ENCODE data around the gene YY1AP1.
"Not testable (repeated sequence)": the region's sequence is repeated elsewhere in the genome, so short reads cannot be mapped to it uniquely, and the experiment has no call there.

YY1AP1 gene, protein sequence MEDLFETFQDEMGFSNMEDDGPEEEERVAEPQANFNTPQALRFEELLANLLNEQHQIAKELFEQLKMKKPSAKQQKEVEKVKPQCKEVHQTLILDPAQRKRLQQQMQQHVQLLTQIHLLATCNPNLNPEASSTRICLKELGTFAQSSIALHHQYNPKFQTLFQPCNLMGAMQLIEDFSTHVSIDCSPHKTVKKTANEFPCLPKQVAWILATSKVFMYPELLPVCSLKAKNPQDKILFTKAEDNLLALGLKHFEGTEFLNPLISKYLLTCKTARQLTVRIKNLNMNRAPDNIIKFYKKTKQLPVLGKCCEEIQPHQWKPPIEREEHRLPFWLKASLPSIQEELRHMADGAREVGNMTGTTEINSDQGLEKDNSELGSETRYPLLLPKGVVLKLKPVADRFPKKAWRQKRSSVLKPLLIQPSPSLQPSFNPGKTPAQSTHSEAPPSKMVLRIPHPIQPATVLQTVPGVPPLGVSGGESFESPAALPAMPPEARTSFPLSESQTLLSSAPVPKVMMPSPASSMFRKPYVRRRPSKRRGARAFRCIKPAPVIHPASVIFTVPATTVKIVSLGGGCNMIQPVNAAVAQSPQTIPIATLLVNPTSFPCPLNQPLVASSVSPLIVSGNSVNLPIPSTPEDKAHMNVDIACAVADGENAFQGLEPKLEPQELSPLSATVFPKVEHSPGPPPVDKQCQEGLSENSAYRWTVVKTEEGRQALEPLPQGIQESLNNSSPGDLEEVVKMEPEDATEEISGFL

DNA sequence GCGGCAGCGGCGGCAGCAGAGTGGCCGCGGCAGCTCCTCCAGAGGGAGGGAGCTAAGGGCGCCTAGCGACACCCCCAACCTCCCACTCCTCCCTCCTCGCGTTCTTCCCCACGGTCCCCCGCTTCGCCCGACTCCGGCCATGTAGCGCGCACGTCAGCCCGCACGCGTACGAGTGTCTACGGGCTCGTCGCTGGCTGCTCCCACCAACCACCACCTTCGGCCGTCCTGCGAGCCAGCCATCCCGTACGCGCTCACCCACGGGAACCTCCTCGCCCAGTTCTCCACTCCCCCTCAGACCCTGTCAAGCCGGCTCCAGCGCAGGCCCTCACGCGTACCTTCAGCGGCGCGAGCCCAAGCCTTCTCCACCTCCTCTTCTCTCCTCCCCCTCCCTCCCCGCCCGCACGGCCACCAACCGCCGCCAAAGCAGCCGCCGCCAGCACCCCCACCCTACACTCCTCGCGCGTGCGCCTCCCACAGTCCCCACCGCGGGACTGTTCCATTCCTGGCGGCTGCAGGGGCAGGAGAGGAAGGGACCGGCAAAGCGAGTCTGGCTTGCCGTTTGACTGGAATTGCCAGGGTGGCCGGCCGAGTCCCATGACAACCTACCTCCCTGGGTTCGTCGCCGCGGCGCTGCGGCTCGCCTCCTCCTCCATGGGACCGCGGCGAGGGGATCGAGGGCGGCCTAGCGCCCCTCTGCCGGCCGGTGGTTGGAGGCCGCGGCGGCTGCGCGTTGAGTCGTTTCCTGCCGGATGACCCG lies at the start of gene YY1AP1:
Gene YY1AP1 (minus strand): TSS at position 451 of the 757 bp plus-strand sequence. CDS start 8,338 bp downstream, outside the sequence.
- peak; percentile 74 for DNase-seq

DNA sequence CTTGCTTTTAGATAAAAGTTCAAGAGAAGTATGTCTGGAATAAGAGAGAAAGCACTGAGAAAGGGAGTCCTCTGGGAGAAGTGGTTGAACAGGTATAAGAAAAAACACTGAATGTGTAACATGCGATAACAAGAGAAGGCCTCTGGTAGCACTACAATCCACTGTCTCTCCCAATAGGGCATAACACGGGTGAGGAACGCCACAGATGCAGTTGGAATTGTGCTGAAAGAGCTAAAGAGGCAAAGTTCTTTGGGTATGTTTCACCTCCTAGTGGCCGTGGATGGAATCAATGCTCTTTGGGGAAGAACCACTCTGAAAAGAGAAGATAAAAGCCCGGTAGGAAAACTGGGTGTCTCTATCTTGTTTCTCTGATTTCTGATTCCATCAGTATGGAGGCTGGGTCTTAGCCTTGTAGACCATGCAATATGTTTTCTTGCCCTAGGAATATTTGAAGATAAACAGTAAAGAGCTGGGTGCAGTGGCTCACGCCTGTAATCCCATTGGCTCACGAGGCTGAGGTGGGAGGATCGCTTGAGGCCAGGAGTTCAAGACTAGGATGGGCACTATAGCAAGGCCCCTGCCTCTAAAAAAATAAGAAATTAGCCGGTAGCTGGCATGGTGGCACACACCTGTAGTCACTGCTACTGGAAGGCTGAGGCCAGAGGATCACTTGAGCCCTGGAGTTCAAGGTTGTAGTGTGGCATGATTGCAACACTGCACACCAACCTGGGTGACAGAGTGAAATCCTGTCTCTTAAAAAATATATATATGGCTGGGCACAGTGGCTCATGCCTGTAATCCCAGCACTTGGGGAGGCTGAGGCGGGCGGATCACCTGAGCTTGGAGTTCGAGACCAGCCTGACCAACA lies 40.7 kb upstream of the YY1AP1 start:
- no peak for DNase-seq

DNA sequence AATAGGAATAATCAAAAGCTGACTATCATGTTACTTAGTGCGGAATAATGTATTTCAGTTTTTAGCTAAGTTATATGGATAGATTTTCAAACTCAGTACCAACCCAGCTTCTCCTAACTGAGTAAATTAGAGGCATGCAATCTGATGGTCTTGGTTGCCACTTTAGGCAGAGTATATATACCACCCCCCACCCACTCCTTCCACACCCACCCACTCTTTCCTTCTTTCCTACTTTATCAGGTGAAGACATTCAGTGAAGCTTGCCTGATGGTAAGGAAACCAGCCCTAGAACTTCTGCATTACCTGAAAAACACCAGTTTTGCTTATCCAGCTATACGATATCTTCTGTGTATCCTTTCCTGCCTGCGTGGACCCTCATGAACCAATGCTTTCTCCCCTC lies 36.6 kb upstream of the YY1AP1 start:
- no peak for DNase-seq

DNA sequence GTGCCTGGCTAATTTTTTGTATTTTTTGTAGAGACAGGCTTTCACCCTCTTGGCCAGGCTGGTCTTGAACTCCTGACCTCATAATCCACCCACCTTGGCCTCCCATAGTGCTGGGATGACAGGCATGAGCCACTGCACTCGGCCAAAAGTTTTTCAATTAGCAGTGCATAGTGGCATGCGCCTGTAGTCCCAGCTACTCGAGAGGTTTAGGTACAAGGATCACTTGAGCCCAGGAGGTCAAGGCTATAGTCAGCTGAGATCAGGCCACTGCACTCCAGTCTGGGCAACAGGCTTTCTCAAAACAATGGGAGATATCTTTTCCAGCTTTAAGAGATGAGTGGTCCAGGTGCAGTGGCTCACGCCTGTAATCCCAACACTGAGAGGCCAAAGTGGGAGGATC lies 31.1 kb upstream of the YY1AP1 start:
- DNase-seq = no peak

DNA sequence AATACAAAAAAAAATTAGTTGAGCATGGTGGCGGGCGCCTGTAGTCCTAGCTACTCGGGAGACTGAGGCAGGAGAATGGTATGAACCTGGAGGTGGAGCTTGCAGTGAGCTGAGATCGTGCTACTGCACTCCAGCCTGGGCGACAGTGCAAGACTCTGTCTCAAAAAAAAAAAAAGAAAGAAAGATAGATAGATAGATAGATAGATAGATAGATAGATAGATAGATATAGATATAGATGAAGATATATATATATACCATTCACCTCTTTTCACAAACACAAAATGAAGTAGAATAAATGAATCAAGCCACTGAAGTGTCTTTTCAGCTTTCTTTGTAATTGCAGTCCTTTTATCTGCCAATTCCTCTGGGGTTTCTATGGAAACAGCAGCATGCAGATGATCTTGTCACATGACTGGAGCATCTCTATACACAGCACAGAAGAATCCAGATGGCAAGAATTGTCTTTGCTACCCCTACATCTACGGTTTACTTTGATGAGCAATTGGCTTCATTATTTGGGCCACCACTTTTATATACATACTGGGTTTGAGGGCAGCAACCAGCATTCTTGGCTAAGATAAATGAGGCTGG lies 30.0 kb upstream of the YY1AP1 start:
- not testable (repeated sequence) for DNase-seq

DNA sequence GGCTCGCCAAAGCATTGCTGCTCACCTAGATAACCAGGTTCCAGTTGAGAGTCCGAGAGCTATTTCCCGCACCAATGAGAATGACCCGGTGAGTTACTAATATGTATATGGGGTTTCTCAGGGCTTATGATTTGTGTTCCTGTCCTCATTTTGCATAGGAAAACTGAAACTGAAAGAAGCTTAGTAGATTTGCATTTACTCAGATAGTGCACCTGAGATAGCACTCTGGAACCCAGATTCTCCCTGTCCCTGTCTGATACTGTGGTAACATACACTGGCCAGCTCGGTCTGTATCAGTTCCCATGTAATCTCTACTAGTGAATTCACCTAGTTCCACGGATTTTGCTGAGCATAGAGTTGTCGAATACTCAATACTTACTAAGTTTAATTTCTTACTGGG lies 28.5 kb upstream of the YY1AP1 start:
- DNase-seq = no peak

DNA sequence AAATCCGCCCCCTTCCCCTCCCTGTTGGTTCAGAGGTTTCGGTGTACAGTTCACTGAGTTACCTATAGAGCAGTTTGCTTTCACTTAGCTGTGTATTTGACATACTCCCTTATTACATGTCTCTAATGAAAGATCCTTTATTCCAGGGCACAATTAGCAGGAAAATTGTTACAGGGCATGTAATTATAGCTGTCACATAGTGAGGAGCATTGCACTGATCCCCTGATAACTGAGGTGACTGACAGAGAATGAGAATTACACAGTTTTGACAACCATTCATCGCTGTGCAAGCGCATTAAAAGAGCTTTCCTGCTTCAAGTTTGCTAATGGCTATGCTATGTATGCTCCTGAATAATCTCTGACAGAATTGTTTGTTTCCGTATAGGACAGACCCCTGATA lies 27.2 kb upstream of the YY1AP1 start:
- DNase-seq = no peak

DNA sequence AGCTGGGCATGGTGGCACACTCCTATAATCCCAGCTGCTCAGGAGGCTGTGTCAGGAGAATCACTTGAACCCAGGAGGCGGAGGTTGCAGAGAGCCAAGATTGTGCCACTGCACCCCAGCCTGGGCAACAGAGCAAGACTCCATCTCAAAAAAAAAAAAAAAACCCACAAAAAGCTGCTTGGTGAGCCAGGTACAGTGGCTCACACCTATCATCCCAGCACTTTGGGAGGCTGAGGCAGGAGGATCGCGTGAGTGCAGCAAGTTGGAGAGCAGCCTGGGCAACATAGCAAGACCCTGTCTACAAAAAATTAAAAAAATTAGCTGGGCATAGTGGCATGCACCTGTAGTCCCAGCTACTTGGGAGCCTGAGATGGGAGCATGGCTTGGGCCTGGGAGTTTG lies 26.5 kb upstream of the YY1AP1 start:
- not testable (repeated sequence) for DNase-seq

DNA sequence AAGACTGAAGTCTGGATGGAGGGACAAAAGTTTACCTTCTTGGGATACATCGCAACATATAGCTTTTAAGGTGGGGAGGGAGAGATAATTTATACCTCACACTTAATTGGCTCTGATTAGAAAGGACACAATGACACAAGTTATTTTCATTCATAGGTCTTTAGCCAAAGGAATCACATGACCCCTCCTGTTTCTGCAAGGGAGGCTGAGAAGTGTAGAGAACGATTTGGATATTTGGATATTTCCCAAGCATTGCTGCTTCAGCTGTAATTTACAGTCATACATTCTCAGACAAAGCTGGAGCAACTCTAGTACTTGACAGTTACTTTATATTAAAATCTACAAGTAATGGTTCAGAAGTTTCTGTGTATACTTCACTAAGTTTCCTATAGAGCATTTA lies 24.5 kb upstream of the YY1AP1 start:
- no peak for DNase-seq

DNA sequence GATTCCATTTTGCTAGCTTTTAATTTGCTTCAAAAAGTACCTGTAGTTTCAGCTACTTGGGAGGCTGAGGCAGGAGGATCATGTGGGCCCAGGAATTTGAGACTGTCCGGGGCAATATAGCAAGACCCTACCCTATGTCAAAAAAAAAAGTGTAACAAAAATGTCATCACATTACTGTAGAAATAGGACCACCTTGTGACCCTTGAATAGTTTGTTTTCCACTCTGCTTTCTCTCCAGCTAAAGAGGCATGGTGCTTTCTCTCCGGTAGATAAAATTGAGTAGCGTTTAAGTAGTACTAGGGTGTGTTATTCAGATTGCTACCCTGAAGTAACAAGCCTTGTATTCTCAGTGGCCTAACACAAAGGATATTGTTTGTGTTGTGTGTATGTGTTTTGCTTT lies 24.1 kb upstream of the YY1AP1 start:
- not testable (repeated sequence) for DNase-seq

DNA sequence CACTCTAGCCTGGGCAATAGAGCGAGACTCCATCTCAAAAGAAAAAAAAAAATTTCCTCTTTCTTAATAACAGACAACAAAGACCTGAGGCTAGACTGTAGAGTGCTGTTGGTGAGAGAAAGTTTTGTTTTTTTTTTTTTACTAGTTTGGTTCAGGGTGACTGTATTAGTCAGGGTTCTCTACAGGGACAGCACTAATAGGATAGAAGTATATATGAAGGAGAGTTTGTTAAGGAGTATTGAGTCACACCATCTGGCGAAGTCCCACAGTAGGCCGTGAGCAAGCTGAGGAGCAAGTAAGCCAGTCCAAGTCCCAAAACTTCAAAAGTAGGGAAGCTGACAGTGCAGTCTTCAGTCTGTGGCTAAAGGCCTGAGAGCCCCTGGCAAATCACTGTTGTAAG lies 22.9 kb upstream of the YY1AP1 start:
- not testable (repeated sequence) for DNase-seq

DNA sequence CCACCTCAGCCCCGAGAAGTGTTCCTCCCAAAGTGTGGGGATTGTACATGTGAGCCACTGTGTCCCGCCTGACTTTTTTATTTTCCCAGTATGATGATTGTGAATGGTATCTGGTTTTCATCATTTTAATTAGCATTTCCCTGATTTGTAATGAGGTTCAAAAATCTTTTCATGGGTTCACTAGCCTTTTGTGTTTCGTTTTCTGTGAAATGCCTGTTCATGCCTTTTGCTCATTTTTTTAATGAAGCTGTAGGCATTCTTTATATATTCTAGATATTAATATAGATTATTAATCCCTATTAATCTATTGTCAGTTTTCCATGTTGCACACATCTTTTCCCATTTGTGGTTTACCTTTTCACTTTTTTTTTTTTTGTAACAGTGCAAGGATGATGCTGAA lies 20.8 kb upstream of the YY1AP1 start:
- no peak for DNase-seq

DNA sequence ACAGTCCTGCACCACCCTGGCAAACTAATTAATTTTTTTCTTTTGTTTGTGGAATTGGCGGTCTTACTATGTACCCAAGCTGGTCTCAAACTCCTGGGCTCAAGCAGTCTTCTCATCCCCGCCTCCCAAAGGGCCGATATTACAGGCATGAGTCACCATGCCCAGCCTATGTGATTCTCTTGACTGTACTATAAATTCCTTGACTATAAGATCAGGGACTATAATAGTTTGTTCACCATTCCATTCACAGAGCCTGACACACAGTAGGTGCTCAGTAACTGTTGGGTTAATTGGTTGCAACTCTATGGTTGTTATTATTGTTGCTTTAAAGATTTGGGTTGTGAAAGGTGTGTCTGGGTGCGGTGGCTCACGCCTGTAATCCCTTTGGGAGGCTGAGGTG lies 17.6 kb upstream of the YY1AP1 start:
- DNase-seq = no peak

DNA sequence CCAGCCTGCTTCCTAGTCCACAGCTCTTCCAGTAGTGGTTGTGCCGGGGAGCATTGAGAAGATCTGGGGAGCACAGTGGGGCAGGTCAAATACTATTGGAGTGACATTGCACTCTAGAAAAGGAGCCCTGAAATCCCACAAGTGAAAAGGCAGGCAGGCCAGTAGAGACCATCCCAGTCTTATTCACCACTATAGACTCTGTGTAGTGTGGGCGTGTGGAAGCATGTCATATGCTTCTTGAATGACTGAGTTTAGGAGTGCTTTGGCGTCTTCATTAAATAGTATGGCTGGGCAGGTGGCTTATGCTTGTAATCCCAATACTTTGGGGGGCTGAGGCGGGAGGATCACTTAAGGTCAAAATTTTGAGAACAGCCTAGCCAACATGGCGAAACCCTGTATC lies 15.8 kb upstream of the YY1AP1 start:
- DNase-seq = peak; percentile 12

DNA sequence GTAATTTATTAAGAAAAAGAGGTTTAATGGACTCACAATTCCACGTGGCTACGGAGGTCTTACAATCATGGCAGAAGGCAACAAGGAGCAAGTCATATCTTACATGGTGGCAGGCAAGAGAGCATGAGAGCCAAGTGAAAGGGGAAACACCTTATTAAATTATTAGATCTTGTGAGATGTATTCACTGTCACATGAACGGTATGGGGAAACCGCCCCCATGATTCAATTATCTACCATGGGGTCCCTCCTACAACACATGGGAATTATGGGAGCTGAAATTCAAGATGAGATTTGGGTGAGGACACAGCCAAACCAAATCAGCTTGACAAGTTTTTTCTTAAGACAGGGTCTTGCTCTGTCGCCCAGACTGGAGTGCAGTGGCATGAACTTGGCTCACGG lies 14.6 kb upstream of the YY1AP1 start:
- DNase-seq = no peak

DNA sequence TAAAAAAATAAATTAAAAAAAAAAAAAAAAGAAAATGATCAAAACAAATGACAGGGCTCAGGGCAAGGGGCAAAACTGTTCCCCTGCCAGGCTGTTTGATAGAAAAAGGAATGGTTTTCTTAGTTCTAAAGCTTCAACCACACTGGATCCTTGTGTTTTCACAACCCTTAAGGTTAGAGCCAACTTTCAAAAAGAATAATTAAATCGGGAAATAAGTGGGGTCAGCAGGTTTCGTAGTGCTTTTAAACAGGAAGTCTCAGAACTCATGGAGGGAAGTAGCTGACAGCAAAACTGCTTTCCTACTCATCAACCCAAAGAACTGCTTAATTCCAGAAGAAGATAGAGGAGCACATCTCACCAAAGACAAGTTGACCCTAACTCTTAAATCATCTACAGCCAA lies 13.1 kb upstream of the YY1AP1 start:
- not testable (repeated sequence) for DNase-seq

DNA sequence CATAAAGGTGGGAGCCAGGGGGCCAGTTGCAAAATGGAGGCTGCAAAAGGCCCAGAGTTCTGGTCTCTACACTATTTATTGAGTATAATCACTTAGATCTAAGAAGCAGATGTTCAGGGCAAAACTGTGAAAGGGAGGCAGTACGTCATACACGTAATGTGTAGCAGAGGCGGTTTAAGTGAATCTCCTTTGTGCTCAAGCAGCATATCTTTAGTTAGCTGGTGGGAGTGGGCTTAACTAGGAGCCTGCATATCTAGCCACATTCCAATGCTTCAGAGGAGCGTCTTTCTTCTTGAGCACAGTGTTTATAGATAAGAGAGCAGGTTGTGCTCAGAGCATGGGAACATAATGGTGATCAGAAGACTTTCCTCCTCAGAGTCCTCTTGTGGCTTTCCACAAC lies 10.5 kb upstream of the YY1AP1 start:
- DNase-seq = not testable (repeated sequence)

DNA sequence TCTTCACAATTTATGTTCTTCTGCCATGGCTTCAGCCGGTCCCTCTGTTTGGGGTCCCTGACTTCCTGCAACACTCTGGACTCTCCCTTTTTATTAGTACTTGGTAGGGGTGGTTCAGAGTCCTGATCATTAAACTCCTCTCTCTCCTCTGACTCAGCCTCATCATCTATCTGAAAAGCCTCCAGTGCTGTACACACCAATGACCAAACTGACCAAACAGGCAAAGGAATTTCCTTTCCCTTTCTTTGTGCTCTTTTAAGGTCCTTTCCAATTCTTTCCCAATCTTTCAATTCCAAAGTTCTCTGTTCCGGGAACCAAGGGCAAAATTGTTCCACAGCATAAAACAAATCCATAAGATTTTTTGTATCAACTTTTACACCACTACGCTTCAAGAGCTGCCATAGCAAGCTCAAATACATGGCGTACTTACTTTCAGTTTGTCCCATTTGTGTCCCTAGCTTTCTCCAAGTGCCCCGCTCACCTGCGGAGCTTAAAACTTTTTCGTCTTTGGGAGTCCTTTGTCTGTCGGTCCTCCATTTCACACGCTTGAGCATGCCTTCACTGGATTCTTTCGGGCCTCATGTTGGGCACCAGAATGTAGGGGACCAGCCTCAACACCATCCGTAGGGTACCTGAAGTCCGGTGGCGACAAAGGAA lies 9.9 kb upstream of the YY1AP1 start:
- no peak for DNase-seq

DNA sequence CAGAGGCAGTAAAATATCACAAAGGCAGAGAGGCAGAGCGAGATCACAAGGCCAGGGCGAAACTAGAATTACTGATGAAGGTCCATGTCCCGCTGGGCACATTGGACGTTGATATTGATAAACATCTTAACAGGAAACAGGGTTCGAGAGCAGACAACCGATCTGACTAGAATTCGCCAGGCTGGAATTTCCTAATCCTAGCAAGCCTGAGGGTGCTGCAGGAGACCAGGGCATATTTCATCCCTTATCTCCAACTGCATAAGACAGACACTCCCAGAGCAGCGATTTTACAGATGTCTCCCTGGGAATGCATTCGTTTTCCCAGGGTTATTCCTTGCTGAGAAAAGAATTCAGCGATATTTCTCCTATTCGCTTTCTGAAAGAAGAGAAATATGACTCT lies 9.0 kb upstream of the YY1AP1 start:
- not testable (repeated sequence) for DNase-seq

DNA sequence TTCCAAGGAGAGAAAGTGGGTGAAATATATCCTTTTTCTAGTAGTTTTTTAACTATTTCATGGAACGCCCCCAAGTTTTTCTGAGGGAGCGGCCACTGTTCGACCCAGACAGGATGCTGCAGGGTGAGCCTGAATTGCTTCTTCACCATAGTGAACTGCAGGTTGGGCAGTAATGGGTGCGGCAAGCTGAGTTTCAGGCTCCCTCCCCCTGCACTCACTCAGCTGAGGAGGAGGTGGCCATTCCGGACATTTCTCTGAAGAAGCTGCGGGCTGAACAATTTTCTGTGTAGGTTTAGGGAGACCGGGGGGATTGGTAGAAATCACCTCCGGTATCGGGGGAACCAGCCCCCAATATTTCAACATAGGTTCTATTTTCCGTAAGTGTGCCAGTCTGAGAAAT lies 8.5 kb upstream of the YY1AP1 start:
- DNase-seq = no peak

DNA sequence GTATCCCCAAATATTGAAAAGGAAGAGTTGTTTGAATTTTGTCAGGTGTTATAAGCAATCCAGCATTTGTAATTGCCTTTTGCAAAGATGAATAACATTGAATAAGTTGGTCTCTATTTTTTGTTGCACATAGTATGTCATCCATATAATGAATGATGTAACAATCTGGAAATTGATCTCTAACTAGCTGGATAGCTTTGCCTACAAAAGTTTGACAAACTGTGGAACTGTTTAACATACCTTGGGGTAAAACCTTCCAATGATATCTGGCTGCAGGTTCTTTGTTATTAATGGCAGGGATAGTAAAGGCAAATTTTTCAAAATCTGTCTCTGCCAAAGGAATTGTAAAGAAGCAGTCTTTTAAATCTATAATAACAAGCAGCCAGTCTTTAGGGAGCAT lies 8.0 kb upstream of the YY1AP1 start:
- DNase-seq = no peak

DNA sequence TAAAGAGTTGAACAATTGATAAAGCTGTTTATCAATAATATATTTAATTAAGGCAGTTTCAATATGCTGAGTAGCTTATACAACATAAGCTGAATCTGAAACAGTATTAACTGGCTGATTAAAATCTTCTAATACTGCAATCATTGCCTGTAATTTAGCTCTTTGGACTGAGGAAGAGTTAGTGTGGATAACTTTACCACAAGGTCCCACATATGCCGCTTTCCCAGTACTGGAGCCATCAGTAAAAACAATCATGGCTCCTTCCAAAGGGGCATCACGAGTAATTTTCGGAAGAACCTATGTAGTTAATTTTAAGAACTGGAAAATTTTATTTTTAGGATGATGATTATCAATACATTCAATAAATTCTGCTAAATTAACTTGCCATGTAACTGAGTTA lies 7.0 kb upstream of the YY1AP1 start:
- DNase-seq = no peak
